Measurements from ENCODE around the gene SMPD3. TPM values are rescaled to one million over a fixed set of nuclear protein-coding genes. Genes with fewer than 3 reads are reported as not detected.

SMPD3 gene
- total RNA-seq, 1 experiment from 2014 or later, result not detected

- intact Hi-C loops (cut with micrococcal nuclease), result no loop called here
- BruUV-seq (replicated peaks), result no TSS peak
- Mint-ChIP-seq H3K27ac (ENCODE audit: low read depth, unreplicated experiment) (no peak overlapping the region), H3K4me1 (ENCODE audit: insufficient read depth, unreplicated experiment) (peaks cover 8% of the 10 kb centered on the region), H3K36me3 (ENCODE audit: insufficient read depth, unreplicated experiment) (no peaks in the 10 kb centered on the region), H3K4me3 (ENCODE audit: unreplicated experiment) (no peak overlapping the region), H3K27me3 (ENCODE audit: insufficient read depth, unreplicated experiment) (peaks cover 21% of the 10 kb centered on the region), H3K9me3 (ENCODE audit: unreplicated experiment) (no peaks in the 10 kb centered on the region)
- ChIA-PET POLR2A (no interaction called here), CTCF (interaction anchor here (0.7 to 1.0 kb wide), 2 partner anchors 9 to 17 kb away, joined by 3 read pairs; no protein-coding TSS in a partner anchor)
- no peak for TF ChIP-seq CTCF (IDR thresholded peaks at IDR 0.05; ENCODE audit: unreplicated experiment)
- no peak for DNase-seq (ENCODE audit: unreplicated experiment)
Observed at GRCh38 chr16:68400924-68401460, 47.3 kb downstream of the SMPD3 start.

GRCh38 chr16:68400083-68400923 lies 48.0 kb downstream of the SMPD3 start:
- H3K4me1 Mint-ChIP-seq (ENCODE audit: insufficient read depth, unreplicated experiment), result peaks cover 8% of the 10 kb centered on the region
- intact Hi-C loops (cut with micrococcal nuclease), result no loop called here
- H3K9me3 Mint-ChIP-seq (ENCODE audit: unreplicated experiment), result no peaks in the 10 kb centered on the region
- H3K36me3 Mint-ChIP-seq (ENCODE audit: insufficient read depth, unreplicated experiment), result no peaks in the 10 kb centered on the region
- no peak overlapping the region for H3K4me3 Mint-ChIP-seq (ENCODE audit: unreplicated experiment)
- BruUV-seq (replicated peaks), result no TSS peak
- no peak for DNase-seq (ENCODE audit: unreplicated experiment)
- no peak overlapping the region for H3K27ac Mint-ChIP-seq (ENCODE audit: low read depth, unreplicated experiment)
- ChIA-PET CTCF (interaction anchor here (0.5 to 1.2 kb wide), 4 partner anchors 8 to 137 kb away, joined by 3 to 4 read pairs (median 3); no protein-coding TSS in a partner anchor), POLR2A (no interaction called here)
- peaks cover 21% of the 10 kb centered on the region for H3K27me3 Mint-ChIP-seq (ENCODE audit: insufficient read depth, unreplicated experiment)
- no peak for TF ChIP-seq CTCF (IDR thresholded peaks at IDR 0.05; ENCODE audit: unreplicated experiment)

GRCh38 chr16:68399456-68399855 lies 48.9 kb downstream of the SMPD3 start:
- H3K27me3 Mint-ChIP-seq (ENCODE audit: insufficient read depth, unreplicated experiment), result peaks cover 21% of the 10 kb centered on the region
- H3K9me3 Mint-ChIP-seq (ENCODE audit: unreplicated experiment), result no peaks in the 10 kb centered on the region
- no TSS peak for BruUV-seq (replicated peaks)
- intact Hi-C loops (cut with micrococcal nuclease), result no loop called here
- H3K36me3 Mint-ChIP-seq (ENCODE audit: insufficient read depth, unreplicated experiment), result no peaks in the 10 kb centered on the region
- peaks cover 8% of the 10 kb centered on the region for H3K4me1 Mint-ChIP-seq (ENCODE audit: insufficient read depth, unreplicated experiment)
- POLR2A ChIA-PET, result no interaction called here
- TF ChIP-seq CTCF (IDR thresholded peaks at IDR 0.05; ENCODE audit: unreplicated experiment), result no peak
- DNase-seq (ENCODE audit: unreplicated experiment), result no peak
- no peak overlapping the region for H3K4me3 Mint-ChIP-seq (ENCODE audit: unreplicated experiment)
- no peak overlapping the region for H3K27ac Mint-ChIP-seq (ENCODE audit: low read depth, unreplicated experiment)
- CTCF ChIA-PET, result interaction anchor here (0.8 to 1.2 kb wide), 3 partner anchors 82 to 121 kb away, joined by 3 to 4 read pairs (median 4); no protein-coding TSS in a partner anchor

- ChIA-PET POLR2A (no interaction called here), CTCF (interaction anchor here (0.5 to 3.8 kb wide), 9 partner anchors 9 to 684 kb away, joined by 3 to 32 read pairs (median 11); no protein-coding TSS in a partner anchor)
- no peaks in the 10 kb centered on the region for H3K9me3 Mint-ChIP-seq (ENCODE audit: unreplicated experiment)
- no peak overlapping the region for H3K4me3 Mint-ChIP-seq (ENCODE audit: unreplicated experiment)
- intact Hi-C loops (cut with micrococcal nuclease), result no loop called here
- peaks cover 21% of the 10 kb centered on the region for H3K27me3 Mint-ChIP-seq (ENCODE audit: insufficient read depth, unreplicated experiment)
- no peak for TF ChIP-seq CTCF (IDR thresholded peaks at IDR 0.05; ENCODE audit: unreplicated experiment)
- BruUV-seq (replicated peaks), result no TSS peak
- no peaks in the 10 kb centered on the region for H3K36me3 Mint-ChIP-seq (ENCODE audit: insufficient read depth, unreplicated experiment)
- H3K4me1 Mint-ChIP-seq (ENCODE audit: insufficient read depth, unreplicated experiment), result peaks cover 8% of the 10 kb centered on the region
- no peak for DNase-seq (ENCODE audit: unreplicated experiment)
- no peak overlapping the region for H3K27ac Mint-ChIP-seq (ENCODE audit: low read depth, unreplicated experiment)
Observed at GRCh38 chr16:68397710-68398201, 50.6 kb downstream of the SMPD3 start.

Measured in MCF 10A (cell line).